ENCODE measurements around the gene PCCB. TPM values are rescaled to one million over a fixed set of nuclear protein-coding genes. Genes with fewer than 3 reads are reported as not detected.

PCCB gene
- total RNA-seq, 1 experiment from 2014 or later: 63.4 TPM

DNA sequence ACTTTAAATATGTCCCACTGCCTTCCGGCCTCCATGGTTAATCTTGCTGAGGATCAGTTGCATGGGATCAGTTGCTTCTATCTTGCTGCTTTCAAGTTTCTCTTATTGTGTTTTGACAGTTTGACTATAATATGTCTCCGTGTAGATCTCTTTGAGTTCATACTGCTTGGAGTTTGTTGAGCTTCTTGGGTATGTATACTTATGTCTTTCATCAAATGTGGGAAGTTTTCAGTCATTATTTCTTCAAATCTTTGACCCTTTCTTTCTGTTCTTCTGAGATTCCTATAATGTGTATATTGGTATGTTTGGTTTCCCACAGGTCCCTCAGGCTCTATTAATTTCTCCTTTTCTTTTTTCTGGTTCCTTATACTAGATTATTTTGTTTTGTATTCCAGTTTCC lies 30.8 kb downstream of the PCCB start:
- in situ Hi-C loops (cut with HindIII; ENCODE audit: low pct_unique_long_range_greater_than_20kb, low sequenced_read_pairs): no loop called here
- intact Hi-C loops (cut with micrococcal nuclease; ENCODE audit: unreplicated experiment): no loop called here
- ATAC-seq (no peak), DNase-seq (ENCODE audit: low read depth, low spot score) (no peak)
- ChIA-PET CTCF (no interaction called here), POLR2A (no interaction called here)
- H3K4me3 ChIP-seq (ENCODE audit: low read depth in 2 of 2, low read length in 2 of 2): no peak overlapping the region
- BruUV-seq (replicated peaks): no TSS peak
- H3K4me1 ChIP-seq (ENCODE audit: control insufficient read depth, insufficient read depth, low read length): no peaks in the 10 kb centered on the region
- H3K36me3 ChIP-seq (ENCODE audit: control insufficient read depth, insufficient read depth, low read length): no peaks in the 10 kb centered on the region
- no peak overlapping the region for H3K27ac ChIP-seq (ENCODE audit: low read length)
- peaks cover 34% of the 10 kb centered on the region for H3K9me3 ChIP-seq (ENCODE audit: control insufficient read depth, insufficient read depth, low read depth, low read length)
- no peak for TF ChIP-seq SIN3A (IDR thresholded peaks at IDR 0.05; ENCODE audit: borderline replicate concordance, insufficient read depth, low read depth, low read length)
- no peak for TF ChIP-seq POLR2AphosphoS5 (IDR thresholded peaks at IDR 0.05; ENCODE audit: low read depth, low read length)
- TF ChIP-seq, protein P1, sequence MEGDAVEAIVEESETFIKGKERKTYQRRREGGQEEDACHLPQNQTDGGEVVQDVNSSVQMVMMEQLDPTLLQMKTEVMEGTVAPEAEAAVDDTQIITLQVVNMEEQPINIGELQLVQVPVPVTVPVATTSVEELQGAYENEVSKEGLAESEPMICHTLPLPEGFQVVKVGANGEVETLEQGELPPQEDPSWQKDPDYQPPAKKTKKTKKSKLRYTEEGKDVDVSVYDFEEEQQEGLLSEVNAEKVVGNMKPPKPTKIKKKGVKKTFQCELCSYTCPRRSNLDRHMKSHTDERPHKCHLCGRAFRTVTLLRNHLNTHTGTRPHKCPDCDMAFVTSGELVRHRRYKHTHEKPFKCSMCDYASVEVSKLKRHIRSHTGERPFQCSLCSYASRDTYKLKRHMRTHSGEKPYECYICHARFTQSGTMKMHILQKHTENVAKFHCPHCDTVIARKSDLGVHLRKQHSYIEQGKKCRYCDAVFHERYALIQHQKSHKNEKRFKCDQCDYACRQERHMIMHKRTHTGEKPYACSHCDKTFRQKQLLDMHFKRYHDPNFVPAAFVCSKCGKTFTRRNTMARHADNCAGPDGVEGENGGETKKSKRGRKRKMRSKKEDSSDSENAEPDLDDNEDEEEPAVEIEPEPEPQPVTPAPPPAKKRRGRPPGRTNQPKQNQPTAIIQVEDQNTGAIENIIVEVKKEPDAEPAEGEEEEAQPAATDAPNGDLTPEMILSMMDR (IDR thresholded peaks at IDR 0.05): no peak
- TF ChIP-seq TCF7L2 (IDR thresholded peaks at IDR 0.05; ENCODE audit: low read depth, low read length): no peak
- no peak for TF ChIP-seq REST (IDR thresholded peaks at IDR 0.05; ENCODE audit: insufficient read depth in 1 of 2, low read depth in 2 of 2, low read length in 1 of 2)
- H3K27me3 ChIP-seq (ENCODE audit: control insufficient read depth, insufficient read depth, low read length): no peaks in the 10 kb centered on the region

GRCh38 chr3:136281966-136282520 lies 31.9 kb downstream of the PCCB start:
- Histone ChIP-seq H3K27ac (ENCODE audit: low read length) (no peak overlapping the region), H3K36me3 (ENCODE audit: control insufficient read depth, insufficient read depth, low read length) (no peaks in the 10 kb centered on the region), H3K27me3 (ENCODE audit: control insufficient read depth, insufficient read depth, low read length) (no peaks in the 10 kb centered on the region), H3K4me1 (ENCODE audit: control insufficient read depth, insufficient read depth, low read length) (no peaks in the 10 kb centered on the region), H3K4me3 (ENCODE audit: low read depth in 2 of 2, low read length in 2 of 2) (no peak overlapping the region), H3K9me3 (ENCODE audit: control insufficient read depth, insufficient read depth, low read depth, low read length) (peaks cover 34% of the 10 kb centered on the region)
- DNase-seq (ENCODE audit: low read depth, low spot score): no peak
- POLR2A ChIA-PET: no interaction called here
- CTCF ChIA-PET: no interaction called here
- ATAC-seq: no peak
- no TSS peak for BruUV-seq (replicated peaks)
- in situ Hi-C loops (cut with HindIII; ENCODE audit: low pct_unique_long_range_greater_than_20kb, low sequenced_read_pairs): no loop called here
- TF ChIP-seq TCF7L2 (IDR thresholded peaks at IDR 0.05; ENCODE audit: low read depth, low read length) (no peak), REST (IDR thresholded peaks at IDR 0.05; ENCODE audit: insufficient read depth in 1 of 2, low read depth in 2 of 2, low read length in 1 of 2) (no peak), POLR2AphosphoS5 (IDR thresholded peaks at IDR 0.05; ENCODE audit: low read depth, low read length) (no peak), SIN3A (IDR thresholded peaks at IDR 0.05; ENCODE audit: borderline replicate concordance, insufficient read depth, low read depth, low read length) (no peak)
- TF ChIP-seq, protein P1 (IDR thresholded peaks at IDR 0.05): no peak
- intact Hi-C loops (cut with micrococcal nuclease; ENCODE audit: unreplicated experiment): no loop called here
